NCI-H1694 treated with DMSO at 0.1 percent for 48 hours (cell line): ENCODE data around the gene TPT1.
"Not testable (repeated sequence)": the region's sequence is repeated elsewhere in the genome, so short reads cannot be mapped to it uniquely, and the experiment has no call there.

Source experiments
- DNase-seq: peaks from one replicate; lab custom pipeline; 2025; lab: John Stamatoyannopoulos, UW

The TPT1 gene

GRCh38 chr13:45367358-45367757 lies 26.4 kb upstream of the TPT1 start:
- DNase-seq, result no peak

GRCh38 chr13:45365558-45365885 lies 24.5 kb upstream of the TPT1 start:
- DNase-seq, result no peak

GRCh38 chr13:45364876-45365557 lies 24.0 kb upstream of the TPT1 start:
- no peak for DNase-seq

- no peak for DNase-seq
Observed at GRCh38 chr13:45362939-45363338, 22.0 kb upstream of the TPT1 start.

- DNase-seq, result no peak
Observed at GRCh38 chr13:45361596-45362206, 20.7 kb upstream of the TPT1 start.

GRCh38 chr13:45356966-45357672 lies 16.1 kb upstream of the TPT1 start:
- DNase-seq, result no peak

- no peak for DNase-seq
Observed at GRCh38 chr13:45353895-45354294, 12.9 kb upstream of the TPT1 start.

- DNase-seq, result no peak
Observed at GRCh38 chr13:45352031-45352430, 11.0 kb upstream of the TPT1 start.

GRCh38 chr13:45350152-45350551 lies 9.2 kb upstream of the TPT1 start:
- no peak for DNase-seq

GRCh38 chr13:45349438-45349837 lies 8.5 kb upstream of the TPT1 start:
- no peak for DNase-seq

- DNase-seq, result not testable (repeated sequence)
Observed at GRCh38 chr13:45344064-45344463, 3.1 kb upstream of the TPT1 start.

- not testable (repeated sequence) for DNase-seq
Observed at GRCh38 chr13:45343102-45343501, 2.1 kb upstream of the TPT1 start.

- DNase-seq, result not testable (repeated sequence)
Observed at GRCh38 chr13:45342668-45343067, 1.7 kb upstream of the TPT1 start.

- DNase-seq, result peak; percentile 11
Observed at GRCh38 chr13:45341799-45342500, 967 bp upstream of the TPT1 start.

- peak; percentile 21 for DNase-seq
Observed at GRCh38 chr13:45340422-45341033, 455 bp downstream of the TPT1 start.

GRCh38 chr13:45339867-45340266 lies 1.1 kb downstream of the TPT1 start:
- no peak for DNase-seq

- no peak for DNase-seq
Observed at GRCh38 chr13:45339399-45339798, 1.6 kb downstream of the TPT1 start.

- no peak for DNase-seq
Observed at GRCh38 chr13:45337803-45338202, 3.2 kb downstream of the TPT1 start.

- no peak for DNase-seq
Observed at GRCh38 chr13:45337395-45337794, 3.6 kb downstream of the TPT1 start.

GRCh38 chr13:45336025-45336800 lies 4.8 kb downstream of the TPT1 start:
- no peak for DNase-seq

GRCh38 chr13:45335397-45336024 lies 5.5 kb downstream of the TPT1 start:
- DNase-seq, result no peak
